H1 (cell line): ENCODE data around the gene MYO1G. TPM values are rescaled to one million over a fixed set of nuclear protein-coding genes. Genes with fewer than 3 reads are reported as not detected.

Experiments used
- CTCF ChIA-PET: fragments of 300-600 bp; sonication (Branson Sonifier 250); formaldehyde crosslinking; loops from one replicate; lab custom pipeline; 2021; ENCODE audit not compliant: partially characterized antibody; lab: Charles Lee
- POLR2A ChIA-PET: fragments of 300-600 bp; sonication (Branson Sonifier 250); formaldehyde crosslinking; loops from one replicate; lab custom pipeline; 2021; ENCODE audit warnings: inconsistent platforms; ENCODE audit not compliant: partially characterized antibody; lab: Charles Lee
- DNase-seq, 2 experiments: peaks; one replicate each; pipeline versions ENCODE4 v3.0.0 to v3.0.0-alpha.2; 2010 to 2022; ENCODE audit warnings: low spot score in 2 of 2, low read depth in 1 of 2, mixed read lengths in 1 of 2
- FAIRE-seq: peaks from 2 replicates; lab custom pipeline; 2011; peaks lifted over from hg19 to GRCh38; lab: Jason Lieb, UNC
- H2AFZ ChIP-seq: 2 replicates; pipeline ENCODE4 v1.8.1; 2012; ENCODE audit warnings: low read length, inconsistent platforms
- H2AK5ac ChIP-seq: 2 replicates; pipeline ENCODE4 v1.6.1; 2013; ENCODE audit warnings: low read depth, low read length
- H2BK120ac ChIP-seq: replicated peaks from 2 replicates; pipeline ENCODE3; 2013; ENCODE audit warnings: low read depth, low read length, inconsistent platforms
- H2BK12ac ChIP-seq: 2 replicates; pipeline ENCODE4 v1.6.1; 2013; ENCODE audit warnings: low read depth, low read length
- H2BK15ac ChIP-seq: 2 replicates; pipeline ENCODE4 v1.6.1; 2013; ENCODE audit warnings: low read length
- H2BK20ac ChIP-seq: 2 replicates; pipeline ENCODE4 v1.6.1; 2013; ENCODE audit warnings: low read length
- H2BK5ac ChIP-seq: 2 replicates; pipeline ENCODE4 v1.6.1; 2013; ENCODE audit warnings: low read depth, low read length
- H3K14ac ChIP-seq: 2 replicates; pipeline ENCODE4 v1.6.1; 2013; ENCODE audit warnings: inconsistent platforms; ENCODE audit not compliant: insufficient read length
- H3K18ac ChIP-seq: 2 replicates; pipeline ENCODE4 v1.6.1; 2013; ENCODE audit warnings: low read length; ENCODE audit errors: extremely low read depth
- H3K23ac ChIP-seq: 2 replicates; pipeline ENCODE4 v1.6.1; 2013; ENCODE audit warnings: inconsistent platforms; ENCODE audit not compliant: insufficient read length
- H3K23me2 ChIP-seq: 2 replicates; pipeline ENCODE4 v1.6.1; 2013; ENCODE audit warnings: low read depth, low read length
- H3K27ac ChIP-seq: 2 replicates; pipeline ENCODE4 v1.6.1; 2011; ENCODE audit warnings: low read depth, low read length, inconsistent platforms
- H3K27me3 ChIP-seq, 4 experiments: replicated peaks in 1 of 4; 1 replicate in 1 of 4; 2 replicates in 3 of 4; pipeline versions ENCODE4 v1.6.1 to v1.8.1; 2011 to 2013; ENCODE audit warnings: low read length in 3 of 4, mild to moderate bottlenecking in 3 of 4, inconsistent platforms in 2 of 4, mixed read lengths in 2 of 4, moderate library complexity in 1 of 4; ENCODE audit not compliant: control insufficient read depth in 3 of 4, insufficient read depth in 3 of 4; ENCODE audit errors: extremely low read depth in 1 of 4
- H3K36me3 ChIP-seq, 4 experiments: 2 replicates each; pipeline versions ENCODE4 v1.6.1 to v1.8.1; 2011 to 2013; ENCODE audit warnings: mild to moderate bottlenecking in 4 of 4, low read length in 3 of 4, moderate library complexity in 2 of 4, control low read depth in 1 of 4, inconsistent platforms in 1 of 4; ENCODE audit not compliant: insufficient read depth in 4 of 4, control insufficient read depth in 2 of 4
- H3K4ac ChIP-seq: replicated peaks from 2 replicates; pipeline ENCODE3; 2013; ENCODE audit warnings: low read length, low read depth, mixed read lengths, inconsistent platforms; ENCODE audit not compliant: insufficient read length
- H3K4me1 ChIP-seq, 4 experiments: replicated peaks in 1 of 4; 1 replicate in 1 of 4; 2 replicates in 3 of 4; pipeline versions ENCODE4 v1.6.1 to v1.8.1; 2011 to 2013; ENCODE audit warnings: low read length in 3 of 4, inconsistent platforms in 2 of 4, mixed read lengths in 1 of 4; ENCODE audit not compliant: insufficient read depth in 4 of 4, control insufficient read depth in 3 of 4
- H3K4me2 ChIP-seq, 2 experiments: 2 replicates each; pipeline versions ENCODE4 v1.6.1 to v1.8.1; 2011 to 2013; ENCODE audit warnings: low read depth in 2 of 2, low read length in 2 of 2, control low read depth in 1 of 2, inconsistent platforms in 1 of 2, mild to moderate bottlenecking in 1 of 2; ENCODE audit not compliant: insufficient read depth in 1 of 2
- H3K4me3 ChIP-seq, 4 experiments: fragments of 200-600, 300-600 bp in 1 of 4; sonication (generic), shearing (Covaris generic), sonication (Bioruptor Twin) in 1 of 4; 2 replicates each; pipeline versions ENCODE4 v1.5.1 to v1.8.1; 2011 to 2016; ENCODE audit warnings: low read length in 4 of 4, low read depth in 3 of 4, control low read depth in 2 of 4, inconsistent platforms in 2 of 4, mild to moderate bottlenecking in 2 of 4, mixed read lengths in 1 of 4, moderate library complexity in 1 of 4; ENCODE audit not compliant: insufficient read depth in 2 of 4; ENCODE audit errors: extremely low read depth in 1 of 4
- H3K56ac ChIP-seq: replicated peaks from 2 replicates; pipeline ENCODE3; 2013; ENCODE audit warnings: low read depth, mild to moderate bottlenecking, mixed read lengths, low read length, inconsistent platforms; ENCODE audit not compliant: insufficient read length
- H3K79me1 ChIP-seq: 2 replicates; pipeline ENCODE4 v1.6.1; 2013; ENCODE audit warnings: low read depth, low read length, control low read depth
- H3K79me2 ChIP-seq, 2 experiments: 2 replicates each; pipeline versions ENCODE4 v1.6.1 to v1.8.1; 2012 to 2013; ENCODE audit warnings: low read length in 2 of 2, mild to moderate bottlenecking in 2 of 2, inconsistent platforms in 1 of 2; ENCODE audit not compliant: insufficient read depth in 2 of 2, control insufficient read depth in 1 of 2
- H3K9ac ChIP-seq, 4 experiments: replicated peaks in 1 of 4; 1 replicate in 1 of 4; 2 replicates in 3 of 4; pipeline versions ENCODE4 v1.6.1 to v1.8.1; 2011 to 2013; ENCODE audit warnings: low read depth in 3 of 4, low read length in 3 of 4, control low read depth in 2 of 4, mild to moderate bottlenecking in 2 of 4, moderate library complexity in 2 of 4, inconsistent platforms in 1 of 4; ENCODE audit errors: extremely low read depth in 1 of 4
- H3K9me3 ChIP-seq, 2 experiments: 2 replicates each; pipeline versions ENCODE4 v1.6.1 to v1.8.1; 2012 to 2013; ENCODE audit warnings: mild to moderate bottlenecking in 2 of 2, moderate library complexity in 2 of 2, control low read depth in 1 of 2, inconsistent platforms in 1 of 2, low read depth in 1 of 2, low read length in 1 of 2, mixed read lengths in 1 of 2; ENCODE audit not compliant: insufficient read depth in 2 of 2
- H4K20me1 ChIP-seq, 2 experiments: replicated peaks in 1 of 2; 2 replicates each; pipeline versions ENCODE3 to v1.8.1; 2011 to 2013; ENCODE audit warnings: inconsistent platforms in 2 of 2, low read length in 2 of 2, mild to moderate bottlenecking in 1 of 2; ENCODE audit not compliant: insufficient read depth in 2 of 2, control insufficient read depth in 1 of 2
- H4K5ac ChIP-seq: 2 replicates; pipeline ENCODE4 v1.6.1; 2013; ENCODE audit warnings: low read length, low read depth, mixed read lengths, inconsistent platforms; ENCODE audit not compliant: insufficient read length
- H4K8ac ChIP-seq: 2 replicates; pipeline ENCODE4 v1.8.0; 2013; ENCODE audit warnings: mild to moderate bottlenecking, moderate library complexity, low read length, inconsistent platforms; ENCODE audit not compliant: insufficient read depth; ENCODE audit errors: extremely low read depth
- H4K91ac ChIP-seq: replicated peaks from 2 replicates; pipeline ENCODE3; 2013; ENCODE audit warnings: low read length, mixed read lengths, inconsistent platforms; ENCODE audit not compliant: insufficient read length
- BACH1 ChIP-seq: IDR thresholded peaks from 2 replicates; pipeline ENCODE4 v1.6.1; 2012; ENCODE audit warnings: low read length, improper control_type of control experiment
- BRCA1 ChIP-seq: IDR thresholded peaks from 2 replicates; pipeline ENCODE4 v1.6.1; 2012; ENCODE audit warnings: low read depth, low read length, improper control_type of control experiment
- CBX8 ChIP-seq: fragments of 300-800, 300-1000 bp; sonication (generic); IDR thresholded peaks from 2 replicates; pipeline ENCODE4 v1.7.1; 2016; ENCODE audit warnings: low read depth, low read length, borderline replicate concordance
- CREB1 ChIP-seq: IDR thresholded peaks from 2 replicates; pipeline ENCODE4 v1.6.1; 2012; ENCODE audit warnings: inconsistent platforms
- GABPA ChIP-seq: IDR thresholded peaks from 2 replicates; pipeline ENCODE4 v1.6.1; 2011; ENCODE audit warnings: mild to moderate bottlenecking, low read length, moderate library complexity, borderline replicate concordance; ENCODE audit not compliant: insufficient read depth
- JUND ChIP-seq: IDR thresholded peaks from 2 replicates; pipeline ENCODE4 v1.6.1; 2011; ENCODE audit warnings: mild to moderate bottlenecking, improper control_type of control experiment, low read length
- RXRA ChIP-seq: IDR thresholded peaks from 2 replicates; pipeline ENCODE4 v1.6.1; 2011; ENCODE audit warnings: low read depth, mild to moderate bottlenecking, low read length, moderate library complexity; ENCODE audit not compliant: insufficient read depth
- SP1 ChIP-seq: IDR thresholded peaks from 2 replicates; pipeline ENCODE4 v1.6.1; 2011; ENCODE audit warnings: low read depth, low read length
- TAF7 ChIP-seq: optimal IDR thresholded peaks from 2 replicates; pipeline ENCODE3; 2011; ENCODE audit warnings: low read depth, mild to moderate bottlenecking, inconsistent platforms, low read length, moderate library complexity, borderline replicate concordance
- USF2 ChIP-seq: IDR thresholded peaks from 2 replicates; pipeline ENCODE4 v1.6.1; 2011; ENCODE audit warnings: low read length, improper control_type of control experiment
- YY1 ChIP-seq: IDR thresholded peaks from 2 replicates; pipeline ENCODE4 v1.6.1; 2011; ENCODE audit warnings: low read depth, mild to moderate bottlenecking, low read length
- ZNF274 ChIP-seq: IDR thresholded peaks from 2 replicates; pipeline ENCODE4 v1.7.0; 2012; ENCODE audit warnings: low read length, borderline replicate concordance; ENCODE audit errors: extremely low read depth
- WGBS, 2 experiments: shearing (Covaris generic) in 1 of 2; methylation state at CpG; one replicate each; pipeline versions ENCODE4 v1.1.6 to v1.1.7; 2013 to 2015; ENCODE audit warnings: low lambda C conversion rate in 2 of 2, mixed read lengths in 2 of 2, inconsistent platforms in 1 of 2, low coverage in 1 of 2, missing lambda C conversion rate in 1 of 2; ENCODE audit not compliant: insufficient replicate concordance in 2 of 2, insufficient coverage in 1 of 2, insufficient read length in 1 of 2; ENCODE audit errors: extremely low coverage in 1 of 2, missing lambda C conversion rate in 1 of 2; 5-methylcytosine and 5-hydroxymethylcytosine counted together
- polyA plus RNA-seq, 7 experiments: library from polyadenylated mRNA; depleted of rRNA in 3 of 7; stranded (reverse) in 5 of 7; unstranded in 2 of 7; fragments of >200 nt in 5 of 7; fragments of 200-250 nt in 2 of 7; gene quantifications; 1 replicate in 5 of 7; 2 replicates in 1 of 7; 4 replicates in 1 of 7; pipeline versions ENCODE4 v1.2.1 to v1.2.3, GENCODE V29; 2011 to 2013; ENCODE audit warnings: missing spikeins in 2 of 7, mixed read lengths in 2 of 7
- total RNA-seq: library from RNA; stranded (reverse); fragmentation: NEBNext Ultra II Directional; extraction: Animal tissue kit (Norgen Biotek cat#: 25700); gene quantifications from 2 replicates; pipeline ENCODE4 v1.2.1, GENCODE V29; 2021

The MYO1G gene
- total and polyA plus RNA-seq, 2 of the 8 experiments (the other 6 are each of a cell fraction or from before 2014, with no cell fraction given), result 0.08 to 0.19 TPM

DNA sequence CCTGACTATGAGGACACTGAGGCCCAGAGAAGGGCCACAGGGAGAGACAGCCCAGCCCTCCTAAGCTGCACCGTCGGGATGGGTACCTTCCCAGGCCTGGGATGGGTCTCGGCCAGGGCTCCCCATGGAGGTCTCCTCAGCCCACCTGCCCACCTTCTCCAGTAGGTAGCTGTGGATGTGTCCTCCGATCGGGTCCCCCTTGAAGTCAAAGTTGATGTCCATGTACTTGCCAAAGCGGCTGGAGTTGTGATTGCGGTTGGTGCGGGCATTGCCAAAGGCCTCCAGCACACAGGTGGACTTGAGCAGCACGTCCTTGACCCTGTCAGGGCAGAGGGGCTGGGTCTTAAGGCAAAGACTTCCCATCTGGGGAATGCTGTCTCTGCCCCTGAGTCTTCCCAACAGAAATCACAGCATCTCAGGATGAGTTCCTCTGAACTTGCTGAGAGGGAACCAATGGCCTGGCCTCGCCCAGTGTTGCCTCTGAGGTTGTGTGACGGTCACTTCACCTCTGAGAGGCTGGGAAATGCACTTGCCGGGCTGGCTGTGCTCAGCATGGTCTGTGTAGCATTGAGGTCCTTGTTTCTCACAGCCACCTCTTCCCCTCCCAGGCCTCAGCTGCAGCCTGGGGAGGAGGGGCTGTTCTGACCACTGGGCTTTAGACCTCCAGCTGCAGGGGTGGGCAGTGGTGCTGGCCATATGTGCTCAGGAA is 3.3 kb downstream of the MYO1G start:
- no peak for FAIRE-seq
- TF ChIP-seq BRCA1, result no peak
- no peak for TF ChIP-seq CBX8
- no peak for TF ChIP-seq ZNF274
- TF ChIP-seq USF2, result no peak
- TF ChIP-seq JUND, result no peak
- TF ChIP-seq SP1, result no peak
- TF ChIP-seq BACH1, result no peak
- no peak for TF ChIP-seq TAF7
- no peak for TF ChIP-seq CREB1
- TF ChIP-seq YY1, result no peak
- no peak for TF ChIP-seq RXRA
- TF ChIP-seq GABPA, result no peak

More for the DNA sequence above, 3.3 kb downstream of the MYO1G start:
- Histone ChIP-seq H2BK5ac (no peak overlapping the region; the same call in 1 of the 2 replicates), H4K5ac (no peak overlapping the region), H2BK12ac (no peak overlapping the region), H2AK5ac (no peak overlapping the region), H3K18ac (no peak overlapping the region), H3K79me2 (no peaks in the 10 kb centered on the region), H3K56ac (no peak overlapping the region), H4K8ac (peak overlapping the region; percentile 21; the same call in 1 of the 2 replicates), H3K4me2 (no peak overlapping the region), H3K36me3 (no peaks in the 10 kb centered on the region; a peak in 1 of 8 replicates), H3K27ac (no peak overlapping the region), H2AFZ (no peak overlapping the region), H2BK20ac (no peak overlapping the region), H3K4me1 (no peaks in the 10 kb centered on the region), H3K14ac (no peak overlapping the region), H3K9ac (no peak overlapping the region), H2BK15ac (no peak overlapping the region), H3K23me2 (no peaks in the 10 kb centered on the region), H4K91ac (no peak overlapping the region), H3K4ac (no peak overlapping the region), H3K4me3 (no peak overlapping the region), H3K27me3 (no peaks in the 10 kb centered on the region), H3K79me1 (no peaks in the 10 kb centered on the region), H2BK120ac (no peak overlapping the region), H3K9me3 (no peaks in the 10 kb centered on the region), H4K20me1 (peaks cover 0 to 1% of the 10 kb centered on the region in 2 experiments), H3K23ac (no peak overlapping the region)
- 91% methylated on average over 12 of the region's 12 CpGs; no CpG with 5 or more reads in 1 of the 2 experiments for WGBS, 2 experiments
- CTCF ChIA-PET, result interaction anchor here (3.9 to 6.2 kb wide), 4 partner anchors 8 to 160 kb away, joined by 33 to 105 read pairs (median 42); no protein-coding TSS in a partner anchor
- POLR2A ChIA-PET, result interaction anchor here (0.8 to 17.9 kb wide), 8 partner anchors 7 to 161 kb away, joined by 3 to 327 read pairs (median 4); partner anchors contain the start of genes H2AZ2 and MYO1G
- no peak for DNase-seq
